ENCODE measurements around the gene MBOAT7. TPM values are rescaled to one million over a fixed set of nuclear protein-coding genes. Genes with fewer than 3 reads are reported as not detected.
"Not testable (repeated sequence)": the region's sequence is repeated elsewhere in the genome, so short reads cannot be mapped to it uniquely, and the experiment has no call there.

Gene MBOAT7
- total RNA-seq, 1 donor from 2014 or later: 13.7 TPM

DNA sequence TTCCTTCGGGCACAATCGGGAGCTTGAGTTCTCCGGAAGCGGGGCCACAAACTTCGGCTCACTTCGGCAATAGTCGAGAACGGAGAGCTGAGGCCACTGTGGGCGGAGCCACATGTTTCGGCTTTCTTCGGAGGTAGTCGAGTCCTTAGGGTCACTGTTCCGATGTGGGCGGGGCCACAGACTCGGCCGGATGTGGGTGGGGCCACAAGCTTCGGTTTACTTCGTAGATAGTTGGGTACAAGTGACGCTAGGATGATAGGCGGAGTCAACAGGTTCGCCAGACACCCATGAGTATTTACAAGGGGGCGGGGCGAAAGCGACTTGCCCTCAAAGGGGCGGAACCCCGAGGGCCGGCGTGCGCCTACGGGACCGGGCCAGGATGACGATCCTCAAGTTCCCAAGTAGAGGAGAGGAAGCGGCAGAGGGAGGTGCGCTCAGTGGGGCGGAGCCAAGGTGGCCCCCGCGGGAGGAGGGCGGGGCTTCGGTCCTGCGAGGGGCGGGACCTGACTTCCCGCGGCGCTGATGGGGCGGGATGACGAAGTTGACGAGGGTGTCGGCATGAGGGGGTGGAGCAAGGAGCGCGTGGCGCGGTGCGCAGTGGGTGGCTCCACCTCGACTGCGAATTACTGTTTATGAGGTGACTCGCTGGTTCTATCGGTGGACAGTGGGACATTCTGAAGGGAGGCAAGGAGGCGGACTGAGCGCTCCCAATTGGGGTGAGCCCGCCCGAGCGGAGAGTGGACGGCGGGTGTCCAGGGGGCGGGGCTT lies 539 bp upstream of the MBOAT7 start:
- peak; percentile 100 for DNase-seq (ENCODE audit: low spot score)

- DNase-seq (ENCODE audit: low spot score): peak; percentile 46
These were observed 1.0 kb downstream of the MBOAT7 start for GRCh38 chr19:54188215-54188871.

GRCh38 chr19:54186934-54187381 lies 2.4 kb downstream of the MBOAT7 start:
- no peak for DNase-seq (ENCODE audit: low spot score)

- no peak for DNase-seq (ENCODE audit: low spot score)
These were observed 3.0 kb downstream of the MBOAT7 start for GRCh38 chr19:54186351-54186750.

GRCh38 chr19:54183431-54183830 lies 5.9 kb downstream of the MBOAT7 start:
- no peak for DNase-seq (ENCODE audit: low spot score)

DNA sequence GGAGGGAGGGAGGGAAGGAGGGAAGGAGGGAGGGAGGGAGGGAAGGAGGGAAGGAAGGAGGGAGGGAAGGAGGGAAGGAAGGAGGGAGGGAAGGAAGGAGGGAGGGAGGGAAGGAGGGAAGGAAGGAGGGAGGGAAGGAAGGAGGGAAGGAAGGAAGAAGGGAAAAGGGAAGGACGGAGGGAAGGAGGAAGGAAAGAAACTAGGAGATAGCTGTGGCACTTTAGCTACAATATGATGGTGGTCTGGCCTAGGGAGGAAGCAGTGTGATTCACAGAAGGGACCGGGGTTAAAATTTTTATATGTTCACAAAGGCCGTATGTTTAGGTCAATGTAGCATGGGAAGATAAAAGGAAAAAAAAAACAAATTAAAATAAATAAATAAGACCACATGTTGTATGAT lies 7.5 kb downstream of the MBOAT7 start:
- DNase-seq (ENCODE audit: low spot score): not testable (repeated sequence)

DNA sequence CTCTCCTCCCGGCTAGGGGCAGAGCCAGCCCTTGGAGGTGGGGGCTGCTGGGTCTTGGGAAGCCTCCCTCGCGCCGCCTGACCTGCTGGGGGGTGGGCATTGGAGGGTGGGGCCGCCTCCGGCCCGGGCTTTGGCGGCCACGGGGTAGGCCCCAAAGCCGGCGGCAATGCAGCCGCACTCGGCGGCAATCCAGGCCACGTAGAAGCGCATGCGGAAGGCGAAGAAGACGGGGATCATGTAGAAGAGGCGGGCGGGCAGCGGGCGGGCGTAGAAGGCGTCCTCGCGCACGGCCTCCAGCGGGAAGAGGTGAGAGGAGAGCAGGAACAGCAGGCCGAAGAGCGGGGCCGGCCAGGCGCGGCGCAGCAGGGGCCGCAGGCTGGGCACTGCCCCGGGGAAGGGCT lies 8.7 kb downstream of the MBOAT7 start:
- DNase-seq (ENCODE audit: low spot score): no peak

GRCh38 chr19:54179921-54180461 lies 9.4 kb downstream of the MBOAT7 start:
- DNase-seq (ENCODE audit: low spot score): peak; percentile 65

DNA sequence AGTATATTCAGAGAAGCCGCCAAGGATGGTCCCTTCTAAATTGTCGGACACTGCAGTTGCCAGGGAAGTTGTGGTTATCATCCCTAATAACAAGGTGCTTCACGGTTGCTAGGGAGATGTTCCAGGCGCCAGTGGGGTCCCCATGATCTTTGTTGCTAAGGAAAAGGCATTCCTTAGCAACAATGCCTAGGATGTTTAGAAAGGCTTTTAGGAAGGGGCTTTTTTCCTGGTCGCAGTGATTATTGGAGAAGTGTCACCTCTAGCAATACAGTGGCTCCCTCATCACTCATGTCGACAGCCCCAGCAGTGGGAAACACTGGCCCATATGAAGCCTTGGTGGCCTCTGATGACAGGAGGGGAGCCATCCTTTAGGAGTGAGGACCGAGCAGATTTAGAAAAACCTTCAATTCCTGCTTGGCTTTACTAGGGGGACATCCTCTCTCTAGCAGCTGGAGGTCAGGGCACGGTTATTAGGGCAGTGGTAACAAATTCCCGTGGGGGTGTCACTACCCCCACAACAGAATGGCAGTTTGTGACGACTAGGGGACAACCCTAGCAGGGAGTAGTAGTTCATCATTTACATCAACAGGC lies 10.0 kb downstream of the MBOAT7 start:
- DNase-seq (ENCODE audit: low spot score): no peak

- no peak for DNase-seq (ENCODE audit: low spot score)
These were observed 10.7 kb downstream of the MBOAT7 start for GRCh38 chr19:54178581-54179261.

DNA sequence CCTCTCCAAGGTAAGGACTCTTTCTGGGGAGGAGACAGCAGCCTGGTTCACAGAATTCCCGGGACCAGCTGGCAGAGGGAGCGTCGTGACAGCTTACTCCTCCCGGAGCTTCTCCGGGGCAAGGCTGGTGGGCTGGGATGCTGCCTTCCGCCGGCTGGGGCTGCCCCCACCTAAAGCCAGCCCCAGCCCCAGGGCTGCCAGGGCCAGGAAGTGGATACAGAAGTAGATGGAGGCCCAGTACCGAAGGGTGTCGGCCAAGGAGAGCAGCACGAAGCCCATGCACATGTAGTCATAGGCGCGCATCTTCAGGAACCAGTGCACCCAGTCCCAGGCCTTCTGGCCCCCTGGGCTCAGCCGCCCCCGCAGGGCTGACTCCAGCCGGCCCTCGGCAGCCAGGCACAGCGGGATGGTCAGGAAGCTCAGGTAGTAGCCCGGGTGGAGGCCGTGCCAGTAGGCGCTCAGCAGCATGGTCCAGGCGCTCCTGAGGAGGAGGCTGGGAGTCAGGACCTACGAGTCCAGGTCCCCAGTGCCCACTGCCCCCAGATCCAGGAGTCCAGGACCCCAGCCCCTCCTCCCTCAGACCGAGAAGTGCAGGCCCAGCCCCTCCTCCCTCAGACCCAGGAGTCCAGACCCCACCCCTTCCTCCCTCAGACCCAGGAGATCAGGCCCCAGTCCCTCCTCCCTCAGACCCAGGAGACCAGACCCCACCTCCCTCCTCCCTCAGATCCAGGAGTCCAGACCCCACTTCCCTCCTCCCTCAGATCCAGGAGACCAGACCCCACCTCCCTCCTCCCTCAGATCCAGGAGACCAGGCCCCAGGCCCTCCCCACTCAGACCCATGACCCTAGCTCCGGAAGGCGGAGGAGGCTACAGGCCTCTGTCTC lies 15.2 kb downstream of the MBOAT7 start:
- DNase-seq (ENCODE audit: low spot score): no peak

DNA sequence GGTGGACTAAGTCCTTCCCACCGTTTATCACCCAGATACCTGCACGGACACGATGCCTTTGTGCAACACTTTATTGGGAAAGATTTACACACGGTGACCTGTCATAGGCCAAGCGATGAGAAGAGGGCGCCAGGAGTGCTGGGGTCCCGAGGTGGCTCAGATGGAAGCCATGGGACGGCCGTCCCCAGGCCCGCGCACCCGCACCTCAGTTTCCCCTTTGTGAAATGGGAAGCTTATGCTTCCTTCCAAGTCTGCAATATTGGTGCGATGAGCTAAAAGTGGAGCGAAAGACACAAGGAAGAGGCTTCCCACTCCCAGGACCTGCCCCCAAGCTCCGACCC lies 16.1 kb downstream of the MBOAT7 start:
- no peak for DNase-seq (ENCODE audit: low spot score)

DNA sequence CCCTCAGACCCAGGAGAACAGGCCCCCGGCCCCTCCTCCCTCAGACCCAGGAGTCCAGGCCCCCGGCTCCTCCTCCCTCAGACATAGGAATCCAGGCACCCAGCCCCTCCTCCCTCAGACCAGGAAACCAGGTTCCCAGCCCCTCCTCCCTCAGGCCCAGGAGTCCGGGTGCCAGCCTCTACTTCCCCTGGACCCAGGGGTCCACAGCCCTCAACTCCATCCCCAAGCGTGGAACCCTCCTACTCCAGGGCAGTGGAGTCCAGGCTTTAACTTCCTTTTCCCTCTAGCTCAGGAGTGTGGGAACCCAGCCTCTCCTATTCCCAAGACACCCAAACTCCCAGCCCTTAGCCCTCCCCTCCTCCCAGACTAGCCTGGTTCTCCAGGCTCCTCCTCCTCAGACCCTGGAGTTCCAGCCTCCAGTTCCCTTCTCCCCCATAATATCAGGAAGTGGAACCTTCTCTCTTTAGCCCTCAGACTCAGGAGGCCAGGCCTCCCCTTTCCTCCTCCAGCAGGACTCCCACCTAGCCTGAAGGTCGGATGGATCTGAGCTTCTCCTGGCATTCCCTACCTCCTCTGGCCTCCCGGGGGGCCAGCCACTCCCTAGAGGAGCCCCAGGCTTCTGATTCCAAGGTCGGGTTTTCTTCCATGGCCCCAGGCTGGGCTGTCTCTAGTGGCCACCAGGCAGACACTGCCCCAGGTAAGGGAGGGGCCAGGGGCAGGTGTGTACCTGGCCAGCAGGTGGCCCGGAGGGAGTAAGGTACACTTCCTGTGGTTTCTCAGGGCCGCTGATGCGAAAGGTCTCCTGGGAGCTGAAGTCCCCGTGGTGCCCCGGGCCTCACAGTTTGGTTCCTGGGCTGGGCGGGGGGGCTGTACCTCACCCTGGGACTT lies 16.7 kb downstream of the MBOAT7 start, which contains the start of gene TMC4:
TSS of gene TMC4 (minus strand) at position 690 of the 888 bp plus-strand sequence. CDS start at position 647, 43 bp downstream.
- DNase-seq (ENCODE audit: low spot score): peak; percentile 32

GRCh38 chr19:54171736-54172431 lies 17.5 kb downstream of the MBOAT7 start:
- DNase-seq (ENCODE audit: low spot score): not testable (repeated sequence)

DNA sequence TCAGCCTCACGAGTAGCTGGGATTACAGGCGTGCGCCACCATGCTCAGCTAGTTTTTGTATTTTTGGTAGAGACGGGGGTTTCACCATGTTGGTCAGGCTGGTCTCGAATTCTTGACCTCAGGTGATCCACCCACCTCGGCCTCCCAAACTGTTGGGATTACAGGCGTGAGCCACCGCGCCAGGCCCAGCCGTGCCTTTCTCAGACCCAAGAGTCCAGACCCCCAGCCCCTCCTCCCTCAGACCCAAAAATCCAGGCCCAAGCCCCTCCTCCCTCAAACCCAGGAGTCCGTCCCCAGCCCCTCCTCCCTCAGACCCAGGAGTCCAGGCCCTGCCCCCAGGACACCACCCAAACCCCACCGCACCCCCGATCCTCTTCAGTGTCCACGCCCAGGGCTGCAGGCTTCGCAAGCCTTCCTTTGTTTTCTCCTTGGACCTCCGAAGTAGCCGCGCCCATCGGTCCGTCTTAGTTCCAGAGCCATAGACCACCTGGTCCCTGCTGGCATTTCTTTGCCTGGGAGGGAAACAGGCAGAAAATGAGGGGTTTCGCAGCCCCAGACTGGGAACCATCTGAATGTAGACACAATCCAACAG lies 20.1 kb downstream of the MBOAT7 start:
- DNase-seq (ENCODE audit: low spot score): no peak

- DNase-seq (ENCODE audit: low spot score): peak; percentile 87
These were observed 21.0 kb downstream of the MBOAT7 start for GRCh38 chr19:54168174-54168917.

DNA sequence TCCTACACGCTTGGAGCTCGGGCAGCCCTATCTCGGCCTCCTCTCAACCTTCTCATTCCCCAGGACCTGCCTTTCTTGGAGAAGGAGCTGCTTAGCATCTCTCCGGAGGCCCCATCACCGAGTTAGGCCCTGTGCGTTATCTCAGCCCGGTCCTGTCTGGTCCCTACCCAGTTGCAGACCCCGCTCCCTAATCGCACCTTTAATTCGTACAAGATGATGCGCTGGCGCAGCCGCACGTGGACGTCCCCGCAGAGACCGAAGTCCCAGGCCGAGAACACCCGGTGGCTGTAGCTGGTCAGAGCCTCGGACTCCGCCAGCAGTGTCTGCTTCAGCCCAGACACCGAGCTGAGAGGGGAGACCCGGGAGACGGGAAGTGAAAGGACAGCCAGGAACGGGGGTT lies 24.2 kb downstream of the MBOAT7 start:
- no peak for DNase-seq (ENCODE audit: low spot score)

Data from umbilical cord (tissue), 2 donors.